K562 (cell line): ENCODE data around the gene SCNN1A. TPM values are rescaled to one million over a fixed set of nuclear protein-coding genes. Genes with fewer than 3 reads are reported as not detected.

ENCODE experiments used
- ATAC-seq: fragments of 200-7000 bp; cut with Tn5 transposase; 3 replicates; pipeline ENCODE4 v1.9.1; 2020; ENCODE audit warnings: moderate library complexity
- BruUV-seq: library from RNA; stranded (reverse); fragments of 400-500 nt; replicated peaks from 2 replicates; lab custom pipeline; 2021; lab: Mats Ljungman, UMichigan
- CTCF ChIA-PET: fragments of 300-600 bp; formaldehyde crosslinking; extraction: SDS; loops from one replicate; lab custom pipeline; 2021; ENCODE audit warnings: low intra/inter-chr PET ratio; lab: Yijun Ruan, JAX
- POLR2A ChIA-PET: fragments of 300-600, 350-650 bp; sonication (Branson Sonifier 250); formaldehyde crosslinking; extraction: SDS; loops from one replicate; lab custom pipeline; 2021; ENCODE audit warnings: antibody characterized with exemption, inconsistent platforms; lab: Yijun Ruan, JAX
- DNase-seq, 4 experiments: peaks; one replicate each; pipeline versions ENCODE4 v3.0.0 to v3.0.0-alpha.2; 2011 to 2018; ENCODE audit warnings: low spot score in 3 of 4, mixed read lengths in 3 of 4; ENCODE audit errors: extremely low read depth in 1 of 4
- FAIRE-seq: peaks from 2 replicates; lab custom pipeline; 2011; peaks lifted over from hg19 to GRCh38; lab: Jason Lieb, UNC
- H2AFZ ChIP-seq: 2 replicates; pipeline ENCODE4 v1.6.0; 2011; ENCODE audit warnings: low read depth, low read length, control low read depth, inconsistent platforms
- H3K27ac ChIP-seq: fragments of 200-600 bp; 3 replicates; pipeline ENCODE4 v1.8.0; 2011; ENCODE audit warnings: low read depth, mild to moderate bottlenecking, control low read depth, inconsistent platforms, low read length, moderate library complexity, mixed read lengths; ENCODE audit errors: extremely low read depth
- H3K27me3 ChIP-seq, 2 experiments: fragments of 300-600 bp in 1 of 2; 2 replicates in 1 of 2; 3 replicates in 1 of 2; pipeline versions ENCODE4 v1.6.0 to v1.8.0; 2011; ENCODE audit warnings: inconsistent platforms in 2 of 2, low read length in 2 of 2, mild to moderate bottlenecking in 1 of 2, mixed read lengths in 1 of 2, moderate library complexity in 1 of 2; ENCODE audit not compliant: control insufficient read depth in 2 of 2, insufficient read depth in 2 of 2
- H3K36me3 ChIP-seq: fragments of 300-600 bp; 3 replicates; pipeline ENCODE4 v1.8.0; 2011; ENCODE audit warnings: mild to moderate bottlenecking, low read length, inconsistent platforms; ENCODE audit not compliant: control insufficient read depth, insufficient read depth
- H3K4me1 ChIP-seq, 2 experiments: fragments of 200-600 bp in 1 of 2; replicated peaks in 1 of 2; 2 replicates in 1 of 2; 3 replicates in 1 of 2; pipeline versions ENCODE4 v1.5.1 to v1.8.0; 2011; ENCODE audit warnings: inconsistent platforms in 2 of 2, low read length in 2 of 2, mild to moderate bottlenecking in 1 of 2, mixed read lengths in 1 of 2, moderate library complexity in 1 of 2; ENCODE audit not compliant: control insufficient read depth in 2 of 2, insufficient read depth in 2 of 2
- H3K4me2 ChIP-seq: 2 replicates; pipeline ENCODE4 v1.6.1; 2011; ENCODE audit warnings: low read length, control low read depth, inconsistent platforms, mixed read lengths; ENCODE audit not compliant: insufficient read depth
- H3K4me3 ChIP-seq: fragments of 200-600 bp; sonication (generic), shearing (Covaris generic); 2 replicates; pipeline ENCODE4 v1.5.1; 2016; ENCODE audit warnings: control low read depth, inconsistent platforms
- H3K79me2 ChIP-seq: fragments of 200-600 bp; 3 replicates; pipeline ENCODE4 v1.8.0; 2011; ENCODE audit warnings: low read length, inconsistent platforms; ENCODE audit not compliant: control insufficient read depth, insufficient read depth
- H3K9ac ChIP-seq, 2 experiments: 2 replicates each; pipeline versions ENCODE4 v1.6.0 to v1.6.1; 2011; ENCODE audit warnings: low read depth in 2 of 2, low read length in 2 of 2, control low read depth in 1 of 2, inconsistent platforms in 1 of 2, mild to moderate bottlenecking in 1 of 2, mixed read lengths in 1 of 2; ENCODE audit not compliant: insufficient read depth in 1 of 2
- H3K9me1 ChIP-seq: one replicate; pipeline ENCODE4 v1.6.0; 2011; ENCODE audit warnings: inconsistent platforms, mild to moderate bottlenecking, low read length, moderate library complexity; ENCODE audit not compliant: control insufficient read depth, insufficient read depth
- H3K9me3 ChIP-seq: replicated peaks from 2 replicates; pipeline ENCODE4 v1.5.1; 2011; ENCODE audit warnings: low read depth, low read length, inconsistent platforms; ENCODE audit not compliant: control insufficient read depth, insufficient read depth
- H4K20me1 ChIP-seq: replicated peaks from 2 replicates; pipeline ENCODE4 v1.6.1; 2011; ENCODE audit warnings: low read length, inconsistent platforms, mixed read lengths; ENCODE audit not compliant: control insufficient read depth, insufficient read depth
- KDM1A ChIP-seq, 2 experiments: fragments of 450-650 bp; IDR thresholded peaks; 2 replicates each; pipeline ENCODE4 v1.6.1; 2016; ENCODE audit warnings: mild to moderate bottlenecking in 2 of 2
- POLR2A ChIP-seq: fragments of 450-650 bp; conservative IDR thresholded peaks from 2 replicates; pipeline ENCODE4 v1.6.1; 2016
- TRIM24 ChIP-seq, 2 experiments: fragments of 450-650 bp; IDR thresholded peaks; 2 replicates each; pipeline ENCODE4 v1.6.1; 2016
- ZFP36 ChIP-seq: fragments of 150-350 bp; IDR thresholded peaks from 2 replicates; pipeline ENCODE4 v1.6.1; 2018; ENCODE audit warnings: low read length, low read depth; ENCODE audit not compliant: partially characterized antibody
- WGBS: fragments of 100-300 bp; shearing (Covaris generic); methylation state at CpG from one replicate; pipeline ENCODE4 v1.1.6; 2016; ENCODE audit warnings: low coverage, mixed read lengths; ENCODE audit not compliant: insufficient coverage; ENCODE audit errors: missing lambda C conversion rate; 5-methylcytosine and 5-hydroxymethylcytosine counted together
- in situ Hi-C: fragments of 300-500 bp; cut with MboI; formaldehyde crosslinking; loops from 4 replicates; pipeline ENCODE4 v1.15.0; 2018; ENCODE audit warnings: inconsistent platforms, mixed read lengths
- intact Hi-C: fragments of 100-400 bp; cut with micrococcal nuclease; formaldehyde crosslinking; loops from 2 replicates; pipeline ENCODE4 v1.14.2; 2022
- polyA plus RNA-seq, 8 experiments: library from polyadenylated mRNA; depleted of rRNA in 4 of 8; stranded (reverse) in 5 of 8; unstranded in 3 of 8; fragments of >200 nt; fragmentation: Nextera tagmentation in 2 of 8; fragmentation: Illumina TruSeq in 1 of 8; extraction: Ambion mirVana in 2 of 8; extraction: Trizol in 1 of 8; gene quantifications; 2 replicates each; pipeline versions ENCODE4 v1.2.1 to v1.2.3, GENCODE V29; 2011 to 2014; ENCODE audit warnings: inconsistent platforms in 1 of 8, missing spikeins in 1 of 8
- total RNA-seq, 7 experiments: library from RNA; depleted of rRNA in 6 of 7; stranded (reverse); fragments of >200 nt in 6 of 7; fragmentation: Illumina TruSeq in 2 of 7; extraction: Trizol in 2 of 7; gene quantifications; 2 replicates each; pipeline versions ENCODE4 v1.2.1 to v1.2.3, GENCODE V29; 2011 to 2021; ENCODE audit warnings: low replicate concordance in 1 of 7

SCNN1A gene
- total and polyA plus RNA-seq, 9 of the 15 experiments (the other 6 are each of a cell fraction or from before 2014, with no cell fraction given) = 0.15 to 0.49 (median 0.32) TPM; not detected in 5

GRCh38 chr12:6324936-6325750 lies 50.2 kb downstream of the SCNN1A start:
- H3K9ac ChIP-seq = no peak overlapping the region

More at GRCh38 chr12:6324936-6325750, 50.2 kb downstream of the SCNN1A start:
- DNase-seq = no peak
- intact Hi-C loops = loop anchor here (5.0 to 10.0 kb wide), 2 partner anchors 97 to 210 kb away; partner anchors contain the start of gene GAPDH
- H3K9me3 ChIP-seq = no peaks in the 10 kb centered on the region
- ChIA-PET CTCF (interaction anchor here (2.7 kb wide), 1 partner anchor 141 kb away, joined by 9 read pairs; no protein-coding TSS in a partner anchor), POLR2A (interaction anchor here (0.7 to 3.3 kb wide), 4 partner anchors 12 to 22 kb away, joined by 3 to 38 read pairs (median 4); partner anchors contain the start of gene TNFRSF1A)
- H4K20me1 ChIP-seq = no peaks in the 10 kb centered on the region
- TF ChIP-seq POLR2A (0 out of 2 replicates have a peak, but pooled peaks have one; percentile 11), TRIM24 (IDR thresholded peaks at IDR 0.05) (no peak), KDM1A (IDR thresholded peaks at IDR 0.05) (peak in 1 of 2 experiments; percentile 8; a peak in 1 of 4 replicates), ZFP36 (peak; percentile 76)
- ATAC-seq = no peak
- no peaks in the 10 kb centered on the region for H3K9me1 ChIP-seq
- H3K79me2 ChIP-seq = no peaks in the 10 kb centered on the region
- 57% methylated on average over 4 of the region's 6 CpGs for WGBS
- H2AFZ ChIP-seq = no peak overlapping the region
- H3K36me3 ChIP-seq = peaks cover 15% of the 10 kb centered on the region; the same call in 1 of the 3 replicates
- in situ Hi-C loops = no loop called here
- H3K27me3 ChIP-seq = no peaks in the 10 kb centered on the region
- BruUV-seq = no TSS peak
- H3K4me2 ChIP-seq = no peak overlapping the region
- FAIRE-seq = no peak
- H3K27ac ChIP-seq = no peak overlapping the region
- H3K4me3 ChIP-seq = no peak overlapping the region
- peaks cover 16 to 19% of the 10 kb centered on the region in 2 experiments; a peak in 4 of 5 replicates for H3K4me1 ChIP-seq
